ENCODE results near the gene OR1I1.
"Not testable (repeated sequence)": the region's sequence is repeated elsewhere in the genome, so short reads cannot be mapped to it uniquely, and the experiment has no call there.

DNA sequence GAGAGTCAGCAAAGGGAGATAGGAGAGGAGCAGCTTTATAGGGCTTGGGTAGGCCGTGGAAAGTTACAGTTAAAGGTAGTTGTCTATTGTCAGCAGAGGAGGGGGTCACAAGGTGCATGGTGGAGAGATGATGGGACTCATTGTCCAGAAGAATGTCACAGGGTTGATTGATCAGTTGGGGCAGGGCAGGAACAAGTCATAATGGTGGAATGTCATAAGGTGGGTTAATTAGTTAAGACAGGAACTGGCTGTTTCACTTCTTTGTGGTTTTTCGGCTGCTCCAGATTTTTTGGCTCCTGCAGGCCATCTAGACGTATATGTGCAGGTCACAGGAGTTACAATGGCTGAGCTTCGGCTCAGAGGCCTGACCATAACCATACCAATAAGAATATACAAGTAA, 11.6 kb upstream of the OR1I1 start:
- TF ChIP-seq, protein P1, sequence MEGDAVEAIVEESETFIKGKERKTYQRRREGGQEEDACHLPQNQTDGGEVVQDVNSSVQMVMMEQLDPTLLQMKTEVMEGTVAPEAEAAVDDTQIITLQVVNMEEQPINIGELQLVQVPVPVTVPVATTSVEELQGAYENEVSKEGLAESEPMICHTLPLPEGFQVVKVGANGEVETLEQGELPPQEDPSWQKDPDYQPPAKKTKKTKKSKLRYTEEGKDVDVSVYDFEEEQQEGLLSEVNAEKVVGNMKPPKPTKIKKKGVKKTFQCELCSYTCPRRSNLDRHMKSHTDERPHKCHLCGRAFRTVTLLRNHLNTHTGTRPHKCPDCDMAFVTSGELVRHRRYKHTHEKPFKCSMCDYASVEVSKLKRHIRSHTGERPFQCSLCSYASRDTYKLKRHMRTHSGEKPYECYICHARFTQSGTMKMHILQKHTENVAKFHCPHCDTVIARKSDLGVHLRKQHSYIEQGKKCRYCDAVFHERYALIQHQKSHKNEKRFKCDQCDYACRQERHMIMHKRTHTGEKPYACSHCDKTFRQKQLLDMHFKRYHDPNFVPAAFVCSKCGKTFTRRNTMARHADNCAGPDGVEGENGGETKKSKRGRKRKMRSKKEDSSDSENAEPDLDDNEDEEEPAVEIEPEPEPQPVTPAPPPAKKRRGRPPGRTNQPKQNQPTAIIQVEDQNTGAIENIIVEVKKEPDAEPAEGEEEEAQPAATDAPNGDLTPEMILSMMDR (IDR thresholded peaks at IDR 0.05; ENCODE audit: poor library complexity, severe bottlenecking), result not testable (repeated sequence)
- TF ChIP-seq EZH2 (IDR thresholded peaks at IDR 0.05; ENCODE audit: borderline replicate concordance, insufficient read depth, low read length, poor library complexity, severe bottlenecking); RAD21 (conservative IDR thresholded peaks at IDR 0.05); POLR2AphosphoS5 (IDR thresholded peaks at IDR 0.05); EP300 (conservative IDR thresholded peaks at IDR 0.05; ENCODE audit: poor library complexity, severe bottlenecking); TAF1 (IDR thresholded peaks at IDR 0.05; ENCODE audit: low read depth): not testable (repeated sequence)
